HG03039 (cell line): Measurements from ENCODE around the gene ZNF682.
"Not testable (repeated sequence)": the region's sequence is repeated elsewhere in the genome, so short reads cannot be mapped to it uniquely, and the experiment has no call there.

ENCODE experiments used
- ATAC-seq: cut with Tn5 transposase; IDR thresholded peaks from one replicate; pipeline ENCODE4 v1.9.1; 2021; ENCODE audit warnings: mild to moderate bottlenecking, moderate library complexity; ENCODE audit not compliant: unreplicated experiment

ZNF682 gene

GRCh38 chr19:20005741-20006140 lies 33.6 kb downstream of the ZNF682 start:
- ATAC-seq, result no peak

GRCh38 chr19:19997656-19998268 lies 41.5 kb downstream of the ZNF682 start:
- no peak for ATAC-seq

- ATAC-seq, result no peak
Observed at GRCh38 chr19:19966862-19967261, 72.4 kb downstream of the ZNF682 start.

- ATAC-seq, result not testable (repeated sequence)
Observed at GRCh38 chr19:19966126-19966525, 73.2 kb downstream of the ZNF682 start.

GRCh38 chr19:19964416-19964815 lies 74.9 kb downstream of the ZNF682 start:
- ATAC-seq, result no peak

GRCh38 chr19:19959151-19959799 lies 80.0 kb downstream of the ZNF682 start:
- not testable (repeated sequence) for ATAC-seq

GRCh38 chr19:19957766-19958165 lies 81.5 kb downstream of the ZNF682 start:
- ATAC-seq, result not testable (repeated sequence)

- ATAC-seq, result no peak
Observed at GRCh38 chr19:19956434-19957075, 82.8 kb downstream of the ZNF682 start.

GRCh38 chr19:19955208-19955607 lies 84.1 kb downstream of the ZNF682 start:
- ATAC-seq, result no peak
